Thoracic aorta (tissue), 2 donors: Measurements from ENCODE around the gene BCAM. TPM values are rescaled to one million over a fixed set of nuclear protein-coding genes. Genes with fewer than 3 reads are reported as not detected.

Experiments
- ATAC-seq: fragments of 150-250 bp; one replicate; pipeline ENCODE4 v1.8.0; 2017; ENCODE audit warnings: low read depth; ENCODE audit not compliant: insufficient number of reproducible peaks, low FRiP score
- DNase-seq: peaks from one replicate; pipeline ENCODE4 v3.0.0-alpha.2; 2020; ENCODE audit warnings: low spot score
- H3K27ac ChIP-seq, 2 donors: fragments of 200-600 bp; sonication (generic); 1 replicate in 1 of 2; 2 replicates in 1 of 2; pipeline ENCODE4 v1.5.1; 2016; ENCODE audit warnings: mild to moderate bottlenecking in 2 of 2, moderate library complexity in 2 of 2
- H3K27me3 ChIP-seq: fragments of 200-600 bp; sonication (generic); replicated peaks from 2 replicates; pipeline ENCODE4 v1.6.0; 2016; ENCODE audit warnings: mild to moderate bottlenecking; ENCODE audit not compliant: insufficient read depth
- H3K36me3 ChIP-seq: fragments of 200-600 bp; sonication (generic); one replicate; pipeline ENCODE4 v1.5.1; 2016
- H3K4me1 ChIP-seq, 2 donors: fragments of 200-600 bp; sonication (generic); 1 replicate in 1 of 2; 2 replicates in 1 of 2; pipeline versions ENCODE4 v1.5.1 to v1.6.0; 2016; ENCODE audit warnings: low read depth in 2 of 2, mild to moderate bottlenecking in 1 of 2; ENCODE audit not compliant: control insufficient read depth in 1 of 2
- H3K4me3 ChIP-seq: fragments of 200-600 bp; sonication (generic); 2 replicates; pipeline ENCODE4 v1.5.1; 2016; ENCODE audit warnings: mild to moderate bottlenecking
- H3K9me3 ChIP-seq: fragments of 200-600 bp; sonication (generic); 2 replicates; pipeline ENCODE4 v1.5.1; 2016
- total RNA-seq, 2 donors: library from RNA; depleted of rRNA; stranded (reverse); fragments of >200 nt; gene quantifications; one replicate each; pipeline versions ENCODE4 v1.1.0 to v1.2.3, GENCODE V29; 2016
- TF ChIP-seq, protein P1 (sequence below): fragments of 200-600 bp; sonication (generic); IDR thresholded peaks from one replicate; pipeline ENCODE4 v1.5.1; 2019; ENCODE audit warnings: antibody characterized with exemption

BCAM gene
- total RNA-seq, 2 donors from 2014 or later = 77.7 to 178 TPM

DNA sequence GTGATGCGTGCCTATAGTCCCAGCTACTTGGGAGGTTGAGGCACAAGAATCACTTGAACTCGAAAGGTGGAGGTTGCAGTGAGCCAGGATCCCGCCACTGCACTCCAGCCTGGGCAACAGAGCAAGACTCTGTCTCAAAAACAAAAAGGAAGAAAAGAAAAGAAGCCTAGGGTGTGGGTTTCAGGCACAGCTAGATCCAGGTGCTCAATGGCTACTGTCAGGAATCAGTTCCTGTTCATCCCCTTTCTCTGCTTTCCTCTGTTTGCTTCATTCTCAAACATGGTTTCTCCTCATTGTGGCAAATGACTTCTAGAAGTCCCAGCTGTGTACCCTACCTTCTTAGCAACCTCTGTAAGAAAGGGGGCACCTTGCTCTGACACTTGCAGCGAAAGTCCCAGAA is 25.4 kb upstream of the BCAM start:
- no peak overlapping the region for H3K27ac ChIP-seq
- TF ChIP-seq, protein P1, sequence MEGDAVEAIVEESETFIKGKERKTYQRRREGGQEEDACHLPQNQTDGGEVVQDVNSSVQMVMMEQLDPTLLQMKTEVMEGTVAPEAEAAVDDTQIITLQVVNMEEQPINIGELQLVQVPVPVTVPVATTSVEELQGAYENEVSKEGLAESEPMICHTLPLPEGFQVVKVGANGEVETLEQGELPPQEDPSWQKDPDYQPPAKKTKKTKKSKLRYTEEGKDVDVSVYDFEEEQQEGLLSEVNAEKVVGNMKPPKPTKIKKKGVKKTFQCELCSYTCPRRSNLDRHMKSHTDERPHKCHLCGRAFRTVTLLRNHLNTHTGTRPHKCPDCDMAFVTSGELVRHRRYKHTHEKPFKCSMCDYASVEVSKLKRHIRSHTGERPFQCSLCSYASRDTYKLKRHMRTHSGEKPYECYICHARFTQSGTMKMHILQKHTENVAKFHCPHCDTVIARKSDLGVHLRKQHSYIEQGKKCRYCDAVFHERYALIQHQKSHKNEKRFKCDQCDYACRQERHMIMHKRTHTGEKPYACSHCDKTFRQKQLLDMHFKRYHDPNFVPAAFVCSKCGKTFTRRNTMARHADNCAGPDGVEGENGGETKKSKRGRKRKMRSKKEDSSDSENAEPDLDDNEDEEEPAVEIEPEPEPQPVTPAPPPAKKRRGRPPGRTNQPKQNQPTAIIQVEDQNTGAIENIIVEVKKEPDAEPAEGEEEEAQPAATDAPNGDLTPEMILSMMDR = no peak
- H3K9me3 ChIP-seq = no peaks in the 10 kb centered on the region
- H3K27me3 ChIP-seq = no peaks in the 10 kb centered on the region
- H3K36me3 ChIP-seq = no peaks in the 10 kb centered on the region
- no peak for DNase-seq
- H3K4me1 ChIP-seq = peaks cover 0 to 7% of the 10 kb centered on the region in 2 donors
- no peak for ATAC-seq
- H3K4me3 ChIP-seq = no peak overlapping the region

- ATAC-seq (no peak), DNase-seq (no peak)
- Histone ChIP-seq H3K4me1 (peaks cover 0 to 7% of the 10 kb centered on the region in 2 donors), H3K27ac (no peak overlapping the region), H3K27me3 (no peaks in the 10 kb centered on the region), H3K4me3 (no peak overlapping the region), H3K36me3 (no peaks in the 10 kb centered on the region), H3K9me3 (no peaks in the 10 kb centered on the region)
- TF ChIP-seq, protein P1 = no peak
These were observed 23.6 kb upstream of the BCAM start for GRCh38 chr19:44785271-44785670.

DNA sequence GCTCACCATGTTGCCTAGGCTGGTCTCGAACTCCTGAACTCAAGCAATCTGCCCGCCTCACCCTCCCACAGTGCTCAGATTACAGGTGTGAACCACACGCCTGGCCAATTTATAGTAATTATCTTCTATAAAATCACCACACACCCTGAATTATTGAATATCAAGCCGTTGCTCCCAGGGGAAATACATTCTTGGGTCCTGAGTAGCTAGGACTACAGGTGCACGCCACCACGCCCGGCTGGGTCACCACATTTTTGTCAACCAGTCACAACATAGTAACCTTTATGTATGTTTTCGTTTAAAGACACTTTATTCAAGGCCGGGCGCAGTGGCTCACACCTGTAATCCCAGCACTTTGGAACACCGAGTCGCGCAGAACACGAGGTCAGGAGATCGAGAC is 22.9 kb upstream of the BCAM start:
- Histone ChIP-seq H3K4me3 (no peak overlapping the region), H3K9me3 (no peaks in the 10 kb centered on the region), H3K27me3 (no peaks in the 10 kb centered on the region), H3K4me1 (peaks cover 0 to 7% of the 10 kb centered on the region in 2 donors), H3K36me3 (no peaks in the 10 kb centered on the region), H3K27ac (no peak overlapping the region)
- ATAC-seq = no peak
- TF ChIP-seq, protein P1 = no peak
- DNase-seq = no peak

DNA sequence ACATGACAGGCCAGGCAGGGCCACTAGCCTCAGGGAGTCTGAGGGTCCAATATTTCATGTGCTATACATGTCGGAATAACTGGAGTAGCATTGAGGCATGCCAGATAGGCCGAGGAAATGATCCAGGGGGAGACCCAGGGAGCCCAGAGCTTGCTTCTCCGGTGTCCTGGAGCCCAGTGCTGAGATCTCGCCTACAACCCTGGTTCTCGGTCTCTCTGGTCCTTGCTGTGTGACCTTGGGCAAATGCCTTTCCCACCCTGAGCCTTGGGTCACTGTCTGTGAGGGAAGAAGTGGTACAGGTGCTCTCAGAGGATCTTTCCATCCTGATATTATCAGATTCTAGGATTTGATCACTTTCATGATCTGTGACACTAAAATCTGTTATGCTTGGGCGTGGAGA is 19.9 kb upstream of the BCAM start:
- ATAC-seq (no peak), DNase-seq (no peak)
- Histone ChIP-seq H3K9me3 (no peaks in the 10 kb centered on the region), H3K4me3 (no peak overlapping the region), H3K27ac (no peak overlapping the region), H3K4me1 (peaks cover 0 to 7% of the 10 kb centered on the region in 2 donors), H3K36me3 (no peaks in the 10 kb centered on the region), H3K27me3 (no peaks in the 10 kb centered on the region)
- TF ChIP-seq, protein P1 = no peak

- no peaks in the 10 kb centered on the region for H3K27me3 ChIP-seq
- TF ChIP-seq, protein P1 = no peak
- no peak for ATAC-seq
- H3K27ac ChIP-seq = no peak overlapping the region
- H3K4me1 ChIP-seq = no peaks in the 10 kb centered on the region
- no peaks in the 10 kb centered on the region for H3K36me3 ChIP-seq
- no peaks in the 10 kb centered on the region for H3K9me3 ChIP-seq
- H3K4me3 ChIP-seq = no peak overlapping the region
- DNase-seq = no peak
These were observed 18.9 kb upstream of the BCAM start for GRCh38 chr19:44789943-44790483.
